ACC112 (cell line): ENCODE measurements around the gene SASH1.
A peak's percentile ranks its signal among the peaks of the same experiment; 100 is the strongest.
"Not testable (repeated sequence)": the region's sequence is repeated elsewhere in the genome, so short reads cannot be mapped to it uniquely, and the experiment has no call there.

Experiments
- H2AFZ ChIP-seq: fragments of 200-600 bp; sonication (generic); one replicate; pipeline ENCODE4 v1.6.0; 2017; ENCODE audit warnings: antibody characterized with exemption, low read length; ENCODE audit not compliant: unreplicated experiment
- H3K27ac ChIP-seq: fragments of 200-600 bp; sonication (generic); 2 replicates; pipeline ENCODE4 v1.5.1; 2014; ENCODE audit warnings: low read depth, mild to moderate bottlenecking, antibody characterized with exemption, low read length, moderate library complexity
- H3K27me3 ChIP-seq: fragments of 200-600 bp; sonication (generic); 2 replicates; pipeline ENCODE4 v1.6.1; 2014; ENCODE audit warnings: mild to moderate bottlenecking, antibody characterized with exemption, low read length, moderate library complexity, mixed read lengths; ENCODE audit not compliant: insufficient read depth
- H3K36me3 ChIP-seq: fragments of 200-600 bp; sonication (generic); 2 replicates; pipeline ENCODE4 v1.6.1; 2016; ENCODE audit warnings: mild to moderate bottlenecking, antibody characterized with exemption, low read length, moderate library complexity, mixed read lengths; ENCODE audit not compliant: insufficient read depth
- H3K4me1 ChIP-seq: fragments of 200-600 bp; sonication (generic); one replicate; pipeline ENCODE4 v1.6.1; 2016; ENCODE audit warnings: low read length, mixed read lengths; ENCODE audit not compliant: insufficient read depth, unreplicated experiment, control insufficient read depth
- H3K4me3 ChIP-seq: fragments of 200-600 bp; sonication (generic); 2 replicates; pipeline ENCODE4 v1.5.1; 2014; ENCODE audit warnings: mild to moderate bottlenecking, low read depth, low read length
- H3K79me2 ChIP-seq: fragments of 200-600 bp; sonication (generic); one replicate; pipeline ENCODE4 v1.6.0; 2016; ENCODE audit warnings: low read length; ENCODE audit not compliant: control insufficient read depth, unreplicated experiment, insufficient read depth

The SASH1 gene

GRCh38 chr6:148346681-148347440 is 4.2 kb downstream of the SASH1 start:
- Histone ChIP-seq H2AFZ (no peak overlapping the region), H3K27ac (no peak overlapping the region), H3K36me3 (0 out of 2 replicates have a peak, but pooled peaks cover 4% of the 10 kb centered on the region), H3K4me1 (peaks cover 24% of the 10 kb centered on the region), H3K27me3 (no peaks in the 10 kb centered on the region), H3K79me2 (peaks cover 48% of the 10 kb centered on the region), H3K4me3 (no peak overlapping the region)

GRCh38 chr6:148347441-148348054 is 4.9 kb downstream of the SASH1 start:
- Histone ChIP-seq H3K79me2 (peaks cover 45% of the 10 kb centered on the region), H2AFZ (no peak overlapping the region), H3K36me3 (0 out of 2 replicates have a peak, but pooled peaks cover 4% of the 10 kb centered on the region), H3K4me1 (peaks cover 23% of the 10 kb centered on the region), H3K27me3 (no peaks in the 10 kb centered on the region), H3K4me3 (no peak overlapping the region), H3K27ac (no peak overlapping the region)

GRCh38 chr6:148348335-148348734 is 5.7 kb downstream of the SASH1 start:
- H3K27ac ChIP-seq: no peak overlapping the region
- H3K79me2 ChIP-seq: peaks cover 45% of the 10 kb centered on the region
- H3K4me1 ChIP-seq: peaks cover 23% of the 10 kb centered on the region
- H2AFZ ChIP-seq: no peak overlapping the region
- no peaks in the 10 kb centered on the region for H3K27me3 ChIP-seq
- 0 out of 2 replicates have a peak, but pooled peaks cover 4% of the 10 kb centered on the region for H3K36me3 ChIP-seq
- no peak overlapping the region for H3K4me3 ChIP-seq

GRCh38 chr6:148348778-148349177 is 6.1 kb downstream of the SASH1 start:
- no peak overlapping the region for H3K27ac ChIP-seq
- H3K4me3 ChIP-seq: no peak overlapping the region
- peaks cover 43% of the 10 kb centered on the region for H3K79me2 ChIP-seq
- H2AFZ ChIP-seq: no peak overlapping the region
- 0 out of 2 replicates have a peak, but pooled peaks cover 4% of the 10 kb centered on the region for H3K36me3 ChIP-seq
- H3K27me3 ChIP-seq: no peaks in the 10 kb centered on the region
- H3K4me1 ChIP-seq: peaks cover 23% of the 10 kb centered on the region

- Histone ChIP-seq H2AFZ (no peak overlapping the region), H3K27ac (no peak overlapping the region), H3K79me2 (peaks cover 37% of the 10 kb centered on the region)
These were observed 6.8 kb downstream of the SASH1 start for GRCh38 chr6:148349466-148349865.

GRCh38 chr6:148351309-148351708 is 8.7 kb downstream of the SASH1 start:
- H3K79me2 ChIP-seq: peaks cover 27% of the 10 kb centered on the region
- H3K4me3 ChIP-seq: no peak overlapping the region
- H3K36me3 ChIP-seq: 0 out of 2 replicates have a peak, but pooled peaks cover 4% of the 10 kb centered on the region
- peaks cover 4% of the 10 kb centered on the region for H3K4me1 ChIP-seq
- no peak overlapping the region for H2AFZ ChIP-seq
- H3K27ac ChIP-seq: no peak overlapping the region
- no peaks in the 10 kb centered on the region for H3K27me3 ChIP-seq

More at GRCh38 chr6:148349466-148349865, 6.8 kb downstream of the SASH1 start:
- Histone ChIP-seq H3K27me3 (no peaks in the 10 kb centered on the region), H3K36me3 (0 out of 2 replicates have a peak, but pooled peaks cover 4% of the 10 kb centered on the region), H3K4me3 (no peak overlapping the region), H3K4me1 (peaks cover 18% of the 10 kb centered on the region)

GRCh38 chr6:148352421-148352820 is 9.8 kb downstream of the SASH1 start:
- H3K79me2 ChIP-seq: peaks cover 25% of the 10 kb centered on the region

GRCh38 chr6:148358196-148358785 is 15.7 kb downstream of the SASH1 start:
- no peaks in the 10 kb centered on the region for H3K27me3 ChIP-seq
- H3K4me3 ChIP-seq: no peak overlapping the region
- no peaks in the 10 kb centered on the region for H3K36me3 ChIP-seq
- no peak overlapping the region for H2AFZ ChIP-seq
- H3K4me1 ChIP-seq: no peaks in the 10 kb centered on the region
- H3K79me2 ChIP-seq: peaks cover 18% of the 10 kb centered on the region
- no peak overlapping the region for H3K27ac ChIP-seq

More at GRCh38 chr6:148352421-148352820, 9.8 kb downstream of the SASH1 start:
- not testable (repeated sequence) for H3K27me3 ChIP-seq, H3K36me3 ChIP-seq, H3K4me1 ChIP-seq, H2AFZ ChIP-seq, H3K27ac ChIP-seq, H3K4me3 ChIP-seq

GRCh38 chr6:148359228-148359627 is 16.6 kb downstream of the SASH1 start:
- Histone ChIP-seq H3K4me3 (no peak overlapping the region), H3K4me1 (peaks cover 9% of the 10 kb centered on the region), H3K36me3 (no peaks in the 10 kb centered on the region), H3K27me3 (no peaks in the 10 kb centered on the region), H3K27ac (no peak overlapping the region), H3K79me2 (peaks cover 18% of the 10 kb centered on the region), H2AFZ (no peak overlapping the region)

- Histone ChIP-seq H3K27ac (peak overlapping the region; percentile 93), H2AFZ (no peak overlapping the region), H3K4me1 (peaks cover 40% of the 10 kb centered on the region), H3K79me2 (peaks cover 32% of the 10 kb centered on the region), H3K27me3 (no peaks in the 10 kb centered on the region), H3K4me3 (peak overlapping the region; percentile 49), H3K36me3 (no peaks in the 10 kb centered on the region)
These were observed 21.6 kb downstream of the SASH1 start for GRCh38 chr6:148364056-148364824.
